ENCODE measurements around the gene HIGD1A. TPM values are rescaled to one million over a fixed set of nuclear protein-coding genes. Genes with fewer than 3 reads are reported as not detected.

HIGD1A gene
- total and polyA plus RNA-seq, 2 of the 8 experiments (the other 6 are each of a cell fraction or from before 2014, with no cell fraction given), result 67.3 to 95.4 TPM

DNA sequence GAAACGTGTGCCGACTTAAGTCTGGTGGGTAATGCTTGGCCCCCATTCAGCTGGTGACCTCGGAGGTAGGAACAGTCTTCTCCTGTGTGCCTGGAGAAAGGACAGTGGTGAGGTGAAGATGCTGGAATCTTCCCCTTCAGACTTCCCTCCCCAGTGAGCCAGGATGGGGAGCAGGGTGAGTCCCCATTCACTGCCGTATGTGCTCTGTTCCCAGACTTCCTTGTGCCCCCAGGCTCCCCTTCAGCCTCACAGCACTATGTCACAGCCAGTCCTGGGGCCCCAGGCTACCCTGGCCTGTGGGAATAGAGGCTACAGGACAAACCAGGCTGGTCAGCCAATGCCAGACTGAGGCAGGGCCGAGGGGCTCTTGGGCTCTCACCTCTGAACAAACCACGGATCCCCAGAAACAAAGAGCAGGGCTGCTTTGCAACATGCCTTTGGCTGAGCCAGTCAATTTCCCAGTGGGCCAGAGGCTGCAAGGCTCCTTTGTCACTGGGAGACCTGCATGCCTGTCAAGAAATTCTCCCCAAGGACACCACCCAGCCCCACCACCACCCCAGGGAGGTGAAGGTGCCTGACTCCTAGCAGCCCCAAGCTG is 69.9 kb downstream of the HIGD1A start:
- no peak overlapping the region; a peak in 1 of 4 replicates for H3K4me2 ChIP-seq (ENCODE audit: insufficient read depth in 1 of 2, low read depth in 2 of 2, low read length in 2 of 2)
- peak overlapping the region; percentile 33 for H3K4ac ChIP-seq (replicated peaks; ENCODE audit: insufficient read length, low read depth, low read length)
- FAIRE-seq (no peak), DNase-seq (ENCODE audit: low read depth in 1 of 2, low spot score in 2 of 2) (peak in 1 of 2 experiments; percentile 43)
- H2BK15ac ChIP-seq (ENCODE audit: low read length), result no peak overlapping the region
- H3K23me2 ChIP-seq (ENCODE audit: low read depth, low read length), result no peaks in the 10 kb centered on the region
- H2BK12ac ChIP-seq (ENCODE audit: low read depth, low read length), result peak overlapping the region; percentile 86; the same call in 1 of the 2 replicates
- no peaks in the 10 kb centered on the region for H3K79me2 ChIP-seq (ENCODE audit: control insufficient read depth in 1 of 2, insufficient read depth in 2 of 2, low read length in 2 of 2)
- H2BK20ac ChIP-seq (ENCODE audit: low read length), result peak overlapping the region; percentile 100
- H2BK120ac ChIP-seq (replicated peaks; ENCODE audit: low read depth, low read length), result peak overlapping the region; percentile 56
- no peak overlapping the region for H3K14ac ChIP-seq (ENCODE audit: insufficient read length)
- H3K56ac ChIP-seq (replicated peaks; ENCODE audit: insufficient read length, low read depth, low read length), result no peak overlapping the region
- ChIA-PET POLR2A (ENCODE audit: partially characterized antibody) (interaction anchor here (0.8 to 1.3 kb wide), 5 partner anchors 12 to 149 kb away, joined by 3 to 6 read pairs (median 4); no protein-coding TSS in a partner anchor), CTCF (ENCODE audit: partially characterized antibody) (interaction anchor here (0.7 to 4.6 kb wide), 11 partner anchors 11 to 156 kb away, joined by 3 to 28 read pairs (median 3); partner anchors contain the start of gene ZBTB47)
- no peak overlapping the region for H3K23ac ChIP-seq (ENCODE audit: insufficient read length)
- no peak overlapping the region for H3K27ac ChIP-seq (ENCODE audit: low read depth, low read length)
- no peaks in the 10 kb centered on the region for H3K9me3 ChIP-seq (ENCODE audit: insufficient read depth in 2 of 2, low read depth in 1 of 2, low read length in 1 of 2)
- H4K8ac ChIP-seq (ENCODE audit: extremely low read depth, insufficient read depth, low read length), result no peak overlapping the region
- H3K27me3 ChIP-seq (replicated peaks in 1 of 4; ENCODE audit: control insufficient read depth in 3 of 4, extremely low read depth in 1 of 4, insufficient read depth in 3 of 4, low read length in 3 of 4), result 0 out of 7 replicates have a peak, but pooled peaks cover 0 to 3% (median 0%) of the 10 kb centered on the region in 4 experiments
- peaks cover 0 to 33% (median 18%) of the 10 kb centered on the region in 4 experiments; a peak in 5 of 7 replicates for H3K4me1 ChIP-seq (replicated peaks in 1 of 4; ENCODE audit: control insufficient read depth in 3 of 4, insufficient read depth in 4 of 4, low read length in 3 of 4)
- 86% methylated on average over 6 of the region's 6 CpGs; no CpG with 5 or more reads in 1 of the 2 experiments for WGBS, 2 experiments (ENCODE audit: extremely low coverage in 1 of 2, insufficient coverage in 1 of 2, insufficient read length in 1 of 2, insufficient replicate concordance in 2 of 2, low coverage in 1 of 2, low lambda C conversion rate in 2 of 2, missing lambda C conversion rate in 1 of 2)
- H4K91ac ChIP-seq (replicated peaks; ENCODE audit: insufficient read length, low read length), result peak overlapping the region; percentile 94
- H3K9ac ChIP-seq (replicated peaks in 1 of 4; ENCODE audit: extremely low read depth in 1 of 4, low read depth in 3 of 4, low read length in 3 of 4), result no peak overlapping the region
- H3K79me1 ChIP-seq (ENCODE audit: low read depth, low read length), result no peaks in the 10 kb centered on the region
- H4K20me1 ChIP-seq (replicated peaks in 1 of 2; ENCODE audit: control insufficient read depth in 1 of 2, insufficient read depth in 2 of 2, low read length in 2 of 2), result no peaks in the 10 kb centered on the region
- H2AFZ ChIP-seq (ENCODE audit: low read length), result no peak overlapping the region
- peak overlapping the region; percentile 88; the same call in 1 of the 2 replicates for H2BK5ac ChIP-seq (ENCODE audit: low read depth, low read length)
- H4K5ac ChIP-seq (ENCODE audit: insufficient read length, low read depth, low read length), result no peak overlapping the region
- peak overlapping the region; percentile 95 for H3K18ac ChIP-seq (ENCODE audit: extremely low read depth, low read length)
- no peaks in the 10 kb centered on the region for H3K36me3 ChIP-seq (ENCODE audit: control insufficient read depth in 2 of 4, insufficient read depth in 4 of 4, low read length in 3 of 4)
- H3K4me3 ChIP-seq (ENCODE audit: extremely low read depth in 1 of 4, insufficient read depth in 2 of 4, low read depth in 3 of 4, low read length in 4 of 4), result no peak overlapping the region
- H2AK5ac ChIP-seq (ENCODE audit: low read depth, low read length), result peak overlapping the region; percentile 20; the same call in 1 of the 2 replicates
- TF ChIP-seq PHF8 (conservative IDR thresholded peaks at IDR 0.05; ENCODE audit: low read depth, low read length) (no peak), BCL11A (IDR thresholded peaks at IDR 0.05; ENCODE audit: low read depth in 2 of 2, low read length in 2 of 2) (no peak), CEBPB (IDR thresholded peaks at IDR 0.05; ENCODE audit: low read depth, low read length) (no peak), NANOG (IDR thresholded peaks at IDR 0.05; ENCODE audit: insufficient read depth, low read depth, low read length, poor library complexity, severe bottlenecking) (no peak), KDM5A (IDR thresholded peaks at IDR 0.05; ENCODE audit: low read length) (no peak), HDAC6 (IDR thresholded peaks at IDR 0.05; ENCODE audit: low read depth, low read length) (no peak), CBX8 (IDR thresholded peaks at IDR 0.05; ENCODE audit: borderline replicate concordance, low read depth, low read length) (no peak), RNF2 (IDR thresholded peaks at IDR 0.05; ENCODE audit: borderline replicate concordance, low read depth, low read length, missing control alignments, poor library complexity, severe bottlenecking) (no peak), GTF2F1 (IDR thresholded peaks at IDR 0.05; ENCODE audit: borderline replicate concordance, low read depth, low read length) (no peak)

All from H1 (cell line).